ENCODE measurements around the gene TDRKH.

The TDRKH gene

GRCh38 chr1:151816548-151817352 lies 26.4 kb upstream of the TDRKH start:
- Mint-ChIP-seq H3K27ac (peak overlapping the region; percentile 90 to 91), H3K27me3 (no peaks in the 10 kb centered on the region), H3K9me3 (no peaks in the 10 kb centered on the region), H3K4me1 (ENCODE audit: low read depth in 2 of 2) (peaks cover 48 to 78% of the 10 kb centered on the region in 2 donors), H3K4me3 (peak overlapping the region; percentile 77 to 89), H3K36me3 (ENCODE audit: insufficient read depth) (peaks cover 46% of the 10 kb centered on the region)
- DNase-seq: no peak
- ATAC-seq (replicated peaks): no peak

GRCh38 chr1:151815716-151816327 lies 25.5 kb upstream of the TDRKH start:
- Mint-ChIP-seq H3K4me3 (peak overlapping the region; percentile 77 to 89), H3K27me3 (no peaks in the 10 kb centered on the region), H3K27ac (peak overlapping the region; percentile 90 to 91), H3K9me3 (no peaks in the 10 kb centered on the region), H3K4me1 (ENCODE audit: low read depth in 2 of 2) (peaks cover 39 to 69% of the 10 kb centered on the region in 2 donors), H3K36me3 (ENCODE audit: insufficient read depth) (peaks cover 50% of the 10 kb centered on the region)
- DNase-seq (peak; percentile 53 to 78 (median 74)), ATAC-seq (replicated peaks) (peak; percentile 87)

GRCh38 chr1:151814971-151815545 lies 24.8 kb upstream of the TDRKH start:
- ATAC-seq (replicated peaks) (no peak), DNase-seq (no peak)
- peak overlapping the region; percentile 77 to 89 for H3K4me3 Mint-ChIP-seq
- H3K27me3 Mint-ChIP-seq: no peaks in the 10 kb centered on the region
- H3K27ac Mint-ChIP-seq: peak overlapping the region; percentile 90 to 91
- peaks cover 54% of the 10 kb centered on the region for H3K36me3 Mint-ChIP-seq (ENCODE audit: insufficient read depth)
- no peaks in the 10 kb centered on the region for H3K9me3 Mint-ChIP-seq
- peaks cover 34 to 61% of the 10 kb centered on the region in 2 donors for H3K4me1 Mint-ChIP-seq (ENCODE audit: low read depth in 2 of 2)

- no peaks in the 10 kb centered on the region for H3K9me3 Mint-ChIP-seq
- peaks cover 54% of the 10 kb centered on the region for H3K36me3 Mint-ChIP-seq (ENCODE audit: insufficient read depth)
- no peak for DNase-seq
- H3K4me3 Mint-ChIP-seq: peak overlapping the region in 1 of 2 donors; percentile 89
- peaks cover 34 to 55% of the 10 kb centered on the region in 2 donors for H3K4me1 Mint-ChIP-seq (ENCODE audit: low read depth in 2 of 2)
- no peak for ATAC-seq (replicated peaks)
- peak overlapping the region; percentile 90 to 91 for H3K27ac Mint-ChIP-seq
- no peaks in the 10 kb centered on the region for H3K27me3 Mint-ChIP-seq
Observed at GRCh38 chr1:151814426-151814825, 24.1 kb upstream of the TDRKH start.

- no peaks in the 10 kb centered on the region for H3K9me3 Mint-ChIP-seq
- H3K27me3 Mint-ChIP-seq: no peaks in the 10 kb centered on the region
- H3K4me1 Mint-ChIP-seq (ENCODE audit: low read depth in 2 of 2): peaks cover 30 to 48% of the 10 kb centered on the region in 2 donors
- peak overlapping the region; percentile 14 to 91 for H3K27ac Mint-ChIP-seq
- peak overlapping the region in 1 of 2 donors; percentile 89 for H3K4me3 Mint-ChIP-seq
- ATAC-seq (replicated peaks): no peak
- peaks cover 60% of the 10 kb centered on the region for H3K36me3 Mint-ChIP-seq (ENCODE audit: insufficient read depth)
- no peak for DNase-seq
Observed at GRCh38 chr1:151813271-151813977, 23.1 kb upstream of the TDRKH start.

GRCh38 chr1:151811181-151811580 lies 20.9 kb upstream of the TDRKH start:
- Mint-ChIP-seq H3K4me3 (no peak overlapping the region), H3K27ac (no peak overlapping the region), H3K27me3 (no peaks in the 10 kb centered on the region), H3K4me1 (ENCODE audit: low read depth in 2 of 2) (peaks cover 20 to 35% of the 10 kb centered on the region in 2 donors), H3K36me3 (ENCODE audit: insufficient read depth) (peaks cover 53% of the 10 kb centered on the region), H3K9me3 (no peaks in the 10 kb centered on the region)
- ATAC-seq (replicated peaks) (no peak), DNase-seq (no peak)

GRCh38 chr1:151809985-151810556 lies 19.8 kb upstream of the TDRKH start:
- Mint-ChIP-seq H3K27me3 (no peaks in the 10 kb centered on the region), H3K27ac (no peak overlapping the region), H3K9me3 (no peaks in the 10 kb centered on the region), H3K4me3 (no peak overlapping the region), H3K4me1 (ENCODE audit: low read depth in 2 of 2) (peaks cover 11 to 26% of the 10 kb centered on the region in 2 donors), H3K36me3 (ENCODE audit: insufficient read depth) (peaks cover 43% of the 10 kb centered on the region)
- no peak for DNase-seq
- ATAC-seq (replicated peaks): no peak

GRCh38 chr1:151809290-151809984 lies 19.1 kb upstream of the TDRKH start:
- Mint-ChIP-seq H3K36me3 (ENCODE audit: insufficient read depth) (peaks cover 38% of the 10 kb centered on the region), H3K4me1 (ENCODE audit: low read depth in 2 of 2) (peaks cover 6 to 26% of the 10 kb centered on the region in 2 donors), H3K27me3 (no peaks in the 10 kb centered on the region), H3K27ac (peak overlapping the region in 1 of 2 donors; percentile 47), H3K4me3 (no peak overlapping the region), H3K9me3 (no peaks in the 10 kb centered on the region)
- DNase-seq (no peak), ATAC-seq (replicated peaks) (no peak)

- no peaks in the 10 kb centered on the region for H3K9me3 Mint-ChIP-seq
- H3K27me3 Mint-ChIP-seq: no peaks in the 10 kb centered on the region
- peak overlapping the region in 1 of 2 donors; percentile 47 for H3K27ac Mint-ChIP-seq
- H3K4me1 Mint-ChIP-seq (ENCODE audit: low read depth in 2 of 2): peaks cover 11 to 22% of the 10 kb centered on the region in 2 donors
- ATAC-seq (replicated peaks) (no peak), DNase-seq (no peak)
- peaks cover 31% of the 10 kb centered on the region for H3K36me3 Mint-ChIP-seq (ENCODE audit: insufficient read depth)
- no peak overlapping the region for H3K4me3 Mint-ChIP-seq
Observed at GRCh38 chr1:151807766-151808165, 17.5 kb upstream of the TDRKH start.

- H3K4me3 Mint-ChIP-seq: no peak overlapping the region
- no peak for DNase-seq
Observed at GRCh38 chr1:151807131-151807530, 16.8 kb upstream of the TDRKH start.

GRCh38 chr1:151806170-151806569 lies 15.9 kb upstream of the TDRKH start:
- H3K27me3 Mint-ChIP-seq: no peaks in the 10 kb centered on the region
- peaks cover 22% of the 10 kb centered on the region for H3K36me3 Mint-ChIP-seq (ENCODE audit: insufficient read depth)
- DNase-seq (no peak), ATAC-seq (replicated peaks) (no peak)
- no peak overlapping the region for H3K4me3 Mint-ChIP-seq
- peak overlapping the region in 1 of 2 donors; percentile 80 for H3K27ac Mint-ChIP-seq
- H3K4me1 Mint-ChIP-seq (ENCODE audit: low read depth in 2 of 2): peaks cover 7 to 23% of the 10 kb centered on the region in 2 donors
- no peaks in the 10 kb centered on the region for H3K9me3 Mint-ChIP-seq

More at GRCh38 chr1:151807131-151807530, 16.8 kb upstream of the TDRKH start:
- H3K27me3 Mint-ChIP-seq: no peaks in the 10 kb centered on the region
- H3K4me1 Mint-ChIP-seq (ENCODE audit: low read depth in 2 of 2): peaks cover 7 to 23% of the 10 kb centered on the region in 2 donors
- H3K9me3 Mint-ChIP-seq: no peaks in the 10 kb centered on the region
- peaks cover 26% of the 10 kb centered on the region for H3K36me3 Mint-ChIP-seq (ENCODE audit: insufficient read depth)
- peak overlapping the region in 1 of 2 donors; percentile 80 for H3K27ac Mint-ChIP-seq
- no peak for ATAC-seq (replicated peaks)

- H3K27me3 Mint-ChIP-seq: no peaks in the 10 kb centered on the region
- DNase-seq (no peak), ATAC-seq (replicated peaks) (peak; percentile 39)
- peaks cover 12 to 28% of the 10 kb centered on the region in 2 donors for H3K4me1 Mint-ChIP-seq (ENCODE audit: low read depth in 2 of 2)
- H3K9me3 Mint-ChIP-seq: no peaks in the 10 kb centered on the region
- H3K36me3 Mint-ChIP-seq (ENCODE audit: insufficient read depth): peaks cover 12% of the 10 kb centered on the region
- peak within 1 kb of the TSS in 1 of 2 donors; percentile 80 for H3K27ac Mint-ChIP-seq
- no peak within 1 kb of the TSS for H3K4me3 Mint-ChIP-seq
Observed at GRCh38 chr1:151805066-151805820, 14.9 kb upstream of the TDRKH start, which contains the start of gene LINGO4. LINGO4 (minus strand) TSS chr1:151805419; CDS start chr1:151802704, 2,715 bp downstream.

Measured in effector memory CD8-positive, alpha-beta T cell (primary cell).